Loucy (cell line): ENCODE measurements around the gene GPC5.

ENCODE experiments used
- CTCF ChIP-seq: fragments of 200-600 bp; sonication (generic); conservative IDR thresholded peaks from 2 replicates; pipeline ENCODE4 v1.5.1; 2014; ENCODE audit warnings: mild to moderate bottlenecking, antibody characterized with exemption, low read length
- EZH2phosphoT487 ChIP-seq: fragments of 200-600 bp; IDR thresholded peaks from 2 replicates; pipeline ENCODE4 v1.6.1; 2018; ENCODE audit warnings: antibody characterized with exemption, mild to moderate bottlenecking, moderate library complexity, borderline replicate concordance

- no peak for TF ChIP-seq CTCF
- TF ChIP-seq EZH2phosphoT487: no peak
Observed at GRCh38 chr13:91863699-91864098, 465.3 kb downstream of the GPC5 start.
